ENCODE measurements around the gene EGLN1. TPM values are rescaled to one million over a fixed set of nuclear protein-coding genes. Genes with fewer than 3 reads are reported as not detected.

The EGLN1 gene
- polyA plus RNA-seq, 2 of the 4 experiments (the other 2 are of a cell fraction): 57.7 to 156 TPM

GRCh38 chr1:231327617-231328016 is 94.5 kb downstream of the EGLN1 start (continued):
- no peak for TF ChIP-seq ESRRA (IDR thresholded peaks at IDR 0.05; ENCODE audit: borderline replicate concordance, low read length)

DNA sequence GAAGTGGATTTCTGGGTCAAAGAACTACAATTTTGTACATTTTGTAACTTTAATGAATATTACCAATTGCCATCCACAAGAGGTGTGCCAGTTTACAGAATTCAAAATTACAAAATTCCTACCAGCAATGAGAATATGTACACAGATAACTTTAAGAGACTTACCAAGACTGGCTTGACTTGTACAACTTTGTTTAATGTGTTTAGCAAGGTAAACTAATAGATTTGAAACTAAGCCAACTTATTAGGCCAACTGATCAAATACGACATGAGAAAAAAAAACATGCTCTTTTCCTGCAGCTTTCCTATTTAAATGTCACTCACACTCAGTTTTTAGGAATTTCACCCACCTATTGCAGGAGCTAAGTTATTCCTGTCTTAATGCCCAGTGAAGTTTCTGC is 95.8 kb downstream of the EGLN1 start:
- ChIA-PET POLR2A (no interaction called here), CTCF (no interaction called here)
- Histone ChIP-seq H3K9me3 (no peaks in the 10 kb centered on the region), H3K4me1 (no peaks in the 10 kb centered on the region), H3K27ac (no peak overlapping the region), H3K4me2 (no peak overlapping the region), H3K4me3 (no peak overlapping the region)
- no peak for DNase-seq (ENCODE audit: low read depth in 1 of 2, low spot score in 1 of 2)
- ATAC-seq: no peak
- no peak for TF ChIP-seq RNF2 (IDR thresholded peaks at IDR 0.05; ENCODE audit: borderline replicate concordance, low read depth)
- TF ChIP-seq HOXA7 (CRISPR knock-in tag; IDR thresholded peaks at IDR 0.05): no peak
- no peak for TF ChIP-seq NR3C1 (IDR thresholded peaks at IDR 0.05)
- no peak for TF ChIP-seq BHLHE40 (IDR thresholded peaks at IDR 0.05; ENCODE audit: low read depth, low read length)
- no peak for TF ChIP-seq EHF (CRISPR knock-in tag; IDR thresholded peaks at IDR 0.05)
- no peak for TF ChIP-seq SMC3 (IDR thresholded peaks at IDR 0.05)
- no peak for TF ChIP-seq TP53 (CRISPR knock-in tag; IDR thresholded peaks at IDR 0.05)
- no peak for TF ChIP-seq HOXB5 (CRISPR knock-in tag; IDR thresholded peaks at IDR 0.05)
- no peak for TF ChIP-seq ZFP36 (IDR thresholded peaks at IDR 0.05; ENCODE audit: borderline replicate concordance, partially characterized antibody)
- no peak for TF ChIP-seq EHMT2 (IDR thresholded peaks at IDR 0.05; ENCODE audit: low read depth)
- TF ChIP-seq ELK1 (IDR thresholded peaks at IDR 0.05; ENCODE audit: low read depth, low read length): no peak
- no peak for TF ChIP-seq MAFK (IDR thresholded peaks at IDR 0.05; ENCODE audit: partially characterized antibody)
- FAIRE-seq: no peak
- WGBS (ENCODE audit: missing lambda C conversion rate): 44% methylated on average over 1 of the region's 1 CpG

DNA sequence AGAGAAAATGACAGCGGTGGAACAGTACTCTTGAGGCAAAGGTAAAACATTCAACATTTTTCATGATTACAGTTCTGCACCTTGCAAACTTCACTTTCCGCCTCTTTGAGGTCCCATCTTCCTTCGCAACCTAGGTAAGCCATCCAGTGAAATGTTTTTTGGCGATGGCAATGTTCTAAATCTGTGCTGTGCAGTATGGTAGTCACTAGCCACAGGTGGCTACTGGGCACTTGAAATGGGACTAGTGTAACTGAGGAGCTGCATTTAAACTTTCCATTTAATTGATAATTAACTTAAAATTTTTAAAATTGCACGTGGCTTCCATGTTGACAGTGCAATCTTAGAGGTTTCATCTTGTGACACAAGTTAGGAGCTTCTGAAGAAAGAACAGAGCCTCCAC is 97.4 kb downstream of the EGLN1 start:
- no peaks in the 10 kb centered on the region for H3K4me1 ChIP-seq
- no peaks in the 10 kb centered on the region for H3K9me3 ChIP-seq
- no peak overlapping the region for H3K27ac ChIP-seq
- CTCF ChIA-PET: no interaction called here
- ATAC-seq (no peak), DNase-seq (ENCODE audit: low read depth in 1 of 2, low spot score in 1 of 2) (no peak), FAIRE-seq (no peak)
- H3K4me2 ChIP-seq: no peak overlapping the region
- POLR2A ChIA-PET: interaction anchor here (1.3 kb wide), 1 partner anchor 13 kb away, joined by 5 read pairs; the partner anchor contains the start of genes EXOC8 and SPRTN
- no peak overlapping the region for H3K4me3 ChIP-seq
- no peak for TF ChIP-seq EHF (CRISPR knock-in tag; IDR thresholded peaks at IDR 0.05)
- TF ChIP-seq, protein P1, sequence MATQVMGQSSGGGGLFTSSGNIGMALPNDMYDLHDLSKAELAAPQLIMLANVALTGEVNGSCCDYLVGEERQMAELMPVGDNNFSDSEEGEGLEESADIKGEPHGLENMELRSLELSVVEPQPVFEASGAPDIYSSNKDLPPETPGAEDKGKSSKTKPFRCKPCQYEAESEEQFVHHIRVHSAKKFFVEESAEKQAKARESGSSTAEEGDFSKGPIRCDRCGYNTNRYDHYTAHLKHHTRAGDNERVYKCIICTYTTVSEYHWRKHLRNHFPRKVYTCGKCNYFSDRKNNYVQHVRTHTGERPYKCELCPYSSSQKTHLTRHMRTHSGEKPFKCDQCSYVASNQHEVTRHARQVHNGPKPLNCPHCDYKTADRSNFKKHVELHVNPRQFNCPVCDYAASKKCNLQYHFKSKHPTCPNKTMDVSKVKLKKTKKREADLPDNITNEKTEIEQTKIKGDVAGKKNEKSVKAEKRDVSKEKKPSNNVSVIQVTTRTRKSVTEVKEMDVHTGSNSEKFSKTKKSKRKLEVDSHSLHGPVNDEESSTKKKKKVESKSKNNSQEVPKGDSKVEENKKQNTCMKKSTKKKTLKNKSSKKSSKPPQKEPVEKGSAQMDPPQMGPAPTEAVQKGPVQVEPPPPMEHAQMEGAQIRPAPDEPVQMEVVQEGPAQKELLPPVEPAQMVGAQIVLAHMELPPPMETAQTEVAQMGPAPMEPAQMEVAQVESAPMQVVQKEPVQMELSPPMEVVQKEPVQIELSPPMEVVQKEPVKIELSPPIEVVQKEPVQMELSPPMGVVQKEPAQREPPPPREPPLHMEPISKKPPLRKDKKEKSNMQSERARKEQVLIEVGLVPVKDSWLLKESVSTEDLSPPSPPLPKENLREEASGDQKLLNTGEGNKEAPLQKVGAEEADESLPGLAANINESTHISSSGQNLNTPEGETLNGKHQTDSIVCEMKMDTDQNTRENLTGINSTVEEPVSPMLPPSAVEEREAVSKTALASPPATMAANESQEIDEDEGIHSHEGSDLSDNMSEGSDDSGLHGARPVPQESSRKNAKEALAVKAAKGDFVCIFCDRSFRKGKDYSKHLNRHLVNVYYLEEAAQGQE (IDR thresholded peaks at IDR 0.05): no peak
- no peak for TF ChIP-seq KDM5A (IDR thresholded peaks at IDR 0.05)
- TF ChIP-seq PBX3 (IDR thresholded peaks at IDR 0.05): no peak
- 65% methylated on average over 5 of the region's 5 CpGs for WGBS (ENCODE audit: missing lambda C conversion rate)

All from A549 (cell line).